Measurements from ENCODE around the gene IGF2.

The IGF2 gene, protein sequence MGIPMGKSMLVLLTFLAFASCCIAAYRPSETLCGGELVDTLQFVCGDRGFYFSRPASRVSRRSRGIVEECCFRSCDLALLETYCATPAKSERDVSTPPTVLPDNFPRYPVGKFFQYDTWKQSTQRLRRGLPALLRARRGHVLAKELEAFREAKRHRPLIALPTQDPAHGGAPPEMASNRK

DNA sequence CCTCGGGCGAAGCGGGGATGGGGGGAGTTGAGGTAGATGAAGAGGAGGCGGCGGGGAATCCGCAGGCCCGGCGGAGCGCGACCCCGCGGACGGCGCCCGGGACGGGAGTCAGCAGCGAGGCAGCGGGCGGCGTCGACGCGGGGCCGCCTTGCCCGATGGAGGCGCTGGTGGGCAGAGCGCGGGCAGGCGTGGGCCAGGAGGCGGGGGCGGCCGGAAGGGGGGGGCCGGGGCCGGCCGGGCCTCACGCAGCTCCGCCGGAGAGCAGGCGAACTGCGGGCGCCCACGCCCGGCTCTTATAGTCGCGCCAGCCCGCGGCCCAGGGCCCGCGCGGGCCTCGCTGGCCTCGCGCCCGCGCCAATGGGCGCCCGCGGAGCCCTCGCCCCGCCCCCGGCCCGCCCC lies at the start of gene IGF2:
Gene IGF2 (minus strand): TSS at position 267 of the 399 bp plus-strand sequence. CDS start 3,866 bp downstream, outside the sequence.
- Mint-ChIP-seq H3K4me3 (peak within 1 kb of the TSS; percentile 75), H3K4me1 (no peaks in the 10 kb centered on the region), H3K27ac (ENCODE audit: low read depth) (peak within 1 kb of the TSS; percentile 62), H3K27me3 (peaks cover 77% of the 10 kb centered on the region), H3K9me3 (no peaks in the 10 kb centered on the region), H3K36me3 (ENCODE audit: insufficient read depth) (peaks cover 8% of the 10 kb centered on the region)
- ATAC-seq (replicated peaks; ENCODE audit: extremely low read depth, poor library complexity, severe bottlenecking): no peak
- DNase-seq (ENCODE audit: low spot score in 2 of 2): no peak

DNA sequence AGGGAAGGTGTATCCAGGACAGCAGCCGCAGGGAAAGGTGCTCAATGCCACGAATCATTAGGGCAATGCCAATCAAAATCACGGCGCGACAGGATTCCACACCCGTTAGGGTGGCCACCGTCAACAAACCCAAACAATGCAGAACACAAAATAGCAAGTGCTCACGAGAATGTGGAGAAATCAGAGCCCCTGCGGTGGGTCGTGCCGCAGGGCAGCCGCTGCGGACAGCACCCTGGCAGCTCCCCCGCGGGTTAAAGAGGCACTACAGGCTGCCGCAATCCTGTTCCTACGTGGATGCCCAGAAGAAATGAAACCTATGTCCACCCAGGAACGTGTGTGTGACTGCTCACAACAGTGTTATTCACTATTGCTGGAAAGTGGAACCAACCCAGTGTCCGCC lies 49.6 kb upstream of the IGF2 start:
- DNase-seq (ENCODE audit: low spot score in 2 of 2) (no peak), ATAC-seq (replicated peaks; ENCODE audit: extremely low read depth, poor library complexity, severe bottlenecking) (no peak)
- H3K4me3 Mint-ChIP-seq: no peak overlapping the region
- H3K36me3 Mint-ChIP-seq (ENCODE audit: insufficient read depth): peaks cover 2% of the 10 kb centered on the region
- no peaks in the 10 kb centered on the region for H3K4me1 Mint-ChIP-seq
- H3K27me3 Mint-ChIP-seq: peaks cover 17% of the 10 kb centered on the region
- no peak overlapping the region for H3K27ac Mint-ChIP-seq (ENCODE audit: low read depth)
- H3K9me3 Mint-ChIP-seq: no peaks in the 10 kb centered on the region

DNA sequence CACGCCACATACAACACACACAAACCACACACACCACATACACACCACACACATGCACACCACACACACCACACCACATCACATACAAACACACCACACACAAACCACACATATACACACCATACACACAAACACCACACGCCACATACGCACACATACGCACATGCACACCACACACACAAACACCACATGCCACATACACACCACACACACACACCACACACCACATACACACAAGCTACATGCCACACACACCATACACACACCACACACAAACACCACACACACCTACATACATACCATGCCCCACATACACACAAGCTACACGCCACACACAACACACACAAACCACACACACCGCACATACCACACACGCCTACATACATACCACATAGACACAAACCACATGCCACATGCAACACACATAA lies 48.1 kb upstream of the IGF2 start:
- Mint-ChIP-seq H3K4me3 (no peak overlapping the region), H3K27me3 (peaks cover 17% of the 10 kb centered on the region), H3K9me3 (no peaks in the 10 kb centered on the region), H3K36me3 (ENCODE audit: insufficient read depth) (peaks cover 2% of the 10 kb centered on the region), H3K4me1 (no peaks in the 10 kb centered on the region), H3K27ac (ENCODE audit: low read depth) (no peak overlapping the region)
- DNase-seq (ENCODE audit: low spot score in 2 of 2) (no peak), ATAC-seq (replicated peaks; ENCODE audit: extremely low read depth, poor library complexity, severe bottlenecking) (no peak)

DNA sequence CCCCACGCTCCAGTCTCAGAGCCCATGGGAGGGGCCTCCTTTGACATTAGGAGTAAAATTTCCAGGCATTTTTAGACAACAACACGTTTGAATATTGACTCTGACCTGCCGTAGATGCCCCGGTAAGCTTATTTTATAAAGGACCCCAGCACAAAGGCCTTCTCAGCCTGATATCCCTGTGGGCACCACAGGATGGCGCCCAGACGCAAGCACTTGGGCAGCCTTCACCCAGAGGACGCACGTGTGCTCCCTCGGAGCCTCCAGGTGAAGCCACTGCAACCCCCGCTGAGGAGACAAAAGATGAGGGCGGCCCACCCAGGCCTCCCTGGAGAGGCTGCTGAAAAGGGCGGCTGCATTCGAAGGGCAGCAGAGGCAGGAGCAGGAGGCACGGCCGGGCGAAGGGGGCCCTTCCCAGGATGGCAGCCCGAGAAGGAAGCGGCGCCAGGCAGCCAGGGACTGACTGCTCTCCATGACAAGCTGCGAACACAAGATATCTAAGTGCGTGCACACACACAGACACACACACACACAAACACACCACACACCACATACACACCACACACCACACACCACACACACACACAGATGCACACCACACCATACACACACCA lies 47.6 kb upstream of the IGF2 start:
- ATAC-seq (replicated peaks; ENCODE audit: extremely low read depth, poor library complexity, severe bottlenecking) (peak; percentile 61), DNase-seq (ENCODE audit: low spot score in 2 of 2) (no peak)
- H3K9me3 Mint-ChIP-seq: no peaks in the 10 kb centered on the region
- no peaks in the 10 kb centered on the region for H3K4me1 Mint-ChIP-seq
- no peak overlapping the region for H3K4me3 Mint-ChIP-seq
- H3K36me3 Mint-ChIP-seq (ENCODE audit: insufficient read depth): peaks cover 2% of the 10 kb centered on the region
- H3K27me3 Mint-ChIP-seq: peaks cover 17% of the 10 kb centered on the region
- H3K27ac Mint-ChIP-seq (ENCODE audit: low read depth): no peak overlapping the region

DNA sequence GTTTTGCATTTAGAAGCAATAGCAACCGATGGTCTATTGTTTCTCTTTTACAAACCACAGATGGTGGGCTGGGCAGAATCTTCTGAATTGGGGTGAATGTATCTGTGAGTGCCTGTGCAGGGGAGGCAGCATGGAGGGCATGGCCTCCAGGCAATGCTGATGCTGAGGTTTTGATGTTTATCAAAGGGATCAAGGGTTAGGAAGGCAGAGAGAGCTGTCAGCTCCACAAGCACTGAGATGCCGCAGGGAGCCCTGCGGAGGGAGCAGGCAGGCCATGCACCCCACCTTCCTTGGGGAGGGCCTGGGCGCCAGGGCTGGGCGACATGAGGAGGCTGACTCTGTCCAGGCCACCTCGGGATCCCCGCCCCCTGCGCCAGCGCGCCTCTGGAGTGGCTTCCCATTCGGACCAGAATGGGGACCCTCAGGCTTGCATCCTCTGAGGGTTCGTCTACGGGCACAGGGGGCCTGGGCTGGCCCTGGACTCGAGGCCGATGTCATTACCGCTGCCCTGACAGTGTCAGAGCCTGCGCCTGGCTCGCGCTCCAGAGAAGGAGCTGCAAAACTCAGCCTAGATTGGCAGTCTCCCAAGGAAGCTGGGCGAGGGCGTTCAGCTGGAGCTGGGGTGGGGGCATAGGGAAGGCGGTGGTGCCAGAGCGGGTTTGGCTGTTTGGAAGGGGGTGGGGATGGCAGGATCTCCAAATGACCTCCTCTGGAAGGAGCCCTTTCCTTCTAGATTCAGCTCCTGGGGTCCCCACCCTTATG lies 46.3 kb upstream of the IGF2 start:
- H3K9me3 Mint-ChIP-seq: no peaks in the 10 kb centered on the region
- H3K27me3 Mint-ChIP-seq: peaks cover 11% of the 10 kb centered on the region
- no peak overlapping the region for H3K4me3 Mint-ChIP-seq
- DNase-seq (ENCODE audit: low spot score in 2 of 2) (no peak), ATAC-seq (replicated peaks; ENCODE audit: extremely low read depth, poor library complexity, severe bottlenecking) (no peak)
- peaks cover 2% of the 10 kb centered on the region for H3K36me3 Mint-ChIP-seq (ENCODE audit: insufficient read depth)
- no peak overlapping the region for H3K27ac Mint-ChIP-seq (ENCODE audit: low read depth)
- no peaks in the 10 kb centered on the region for H3K4me1 Mint-ChIP-seq

DNA sequence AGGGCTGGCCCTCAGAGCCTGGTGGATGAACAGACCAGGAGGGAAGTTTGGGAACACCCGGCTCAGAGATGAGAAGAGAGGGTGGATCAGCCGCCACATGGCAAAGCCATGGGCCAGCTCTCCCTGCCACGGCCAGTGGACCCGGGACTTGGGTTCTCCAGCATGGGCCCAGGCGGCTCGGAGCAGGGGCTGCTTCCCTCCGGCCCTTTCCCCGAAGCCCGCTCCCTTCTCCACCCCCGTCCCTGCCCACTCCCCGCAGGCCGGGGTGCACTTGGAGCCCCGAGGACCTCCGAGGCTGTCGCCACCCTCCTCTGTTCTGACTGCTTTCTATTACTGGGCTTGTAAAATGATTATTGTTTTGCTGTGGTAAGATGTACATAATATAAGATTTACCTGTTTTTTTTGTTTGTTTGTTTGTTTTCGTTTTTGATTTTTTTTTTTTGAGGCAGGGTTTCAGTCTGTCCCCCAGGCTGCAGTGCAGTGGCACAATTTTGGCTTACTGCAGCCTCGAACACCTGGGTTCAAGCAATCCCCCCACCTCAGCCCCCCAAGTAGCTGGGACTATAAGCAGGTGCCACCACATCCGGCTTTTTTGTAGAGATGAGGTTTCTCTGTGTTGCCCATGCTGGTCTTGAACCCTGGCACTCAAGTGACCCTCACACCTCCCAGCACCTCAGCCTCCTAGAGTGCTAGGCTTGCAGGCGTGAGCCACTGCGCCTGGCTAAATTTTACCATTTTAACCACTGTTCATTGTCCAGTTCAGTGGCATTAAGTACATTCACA lies 43.7 kb upstream of the IGF2 start:
- ATAC-seq (replicated peaks; ENCODE audit: extremely low read depth, poor library complexity, severe bottlenecking) (no peak), DNase-seq (ENCODE audit: low spot score in 2 of 2) (no peak)
- Mint-ChIP-seq H3K4me1 (no peaks in the 10 kb centered on the region), H3K27me3 (peaks cover 9% of the 10 kb centered on the region), H3K36me3 (ENCODE audit: insufficient read depth) (no peaks in the 10 kb centered on the region), H3K4me3 (no peak overlapping the region), H3K27ac (ENCODE audit: low read depth) (no peak overlapping the region), H3K9me3 (no peaks in the 10 kb centered on the region)

DNA sequence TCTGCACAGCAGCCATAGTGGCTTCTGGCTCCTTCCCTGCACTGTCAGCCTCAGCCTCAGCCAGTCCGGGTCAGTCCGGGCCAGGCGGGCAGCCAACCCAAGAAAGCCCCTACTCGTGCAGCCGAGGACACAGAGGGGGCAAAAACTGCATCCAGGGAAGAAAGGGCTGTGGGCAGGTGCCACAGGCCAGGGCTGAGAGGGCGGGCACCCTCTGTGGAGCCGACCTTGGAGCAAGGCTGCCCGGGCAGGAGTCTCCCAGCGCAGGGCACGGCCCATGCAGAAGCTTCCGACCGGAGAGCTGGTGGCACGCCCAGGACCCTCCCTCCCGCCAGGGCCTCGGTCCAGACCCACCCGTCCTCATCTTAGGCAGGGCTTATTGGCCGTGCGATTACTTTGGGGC lies 42.9 kb upstream of the IGF2 start:
- DNase-seq (ENCODE audit: low spot score in 2 of 2) (no peak), ATAC-seq (replicated peaks; ENCODE audit: extremely low read depth, poor library complexity, severe bottlenecking) (no peak)
- Mint-ChIP-seq H3K27ac (ENCODE audit: low read depth) (no peak overlapping the region), H3K4me3 (no peak overlapping the region), H3K4me1 (no peaks in the 10 kb centered on the region), H3K27me3 (peaks cover 9% of the 10 kb centered on the region), H3K9me3 (no peaks in the 10 kb centered on the region), H3K36me3 (ENCODE audit: insufficient read depth) (no peaks in the 10 kb centered on the region)

DNA sequence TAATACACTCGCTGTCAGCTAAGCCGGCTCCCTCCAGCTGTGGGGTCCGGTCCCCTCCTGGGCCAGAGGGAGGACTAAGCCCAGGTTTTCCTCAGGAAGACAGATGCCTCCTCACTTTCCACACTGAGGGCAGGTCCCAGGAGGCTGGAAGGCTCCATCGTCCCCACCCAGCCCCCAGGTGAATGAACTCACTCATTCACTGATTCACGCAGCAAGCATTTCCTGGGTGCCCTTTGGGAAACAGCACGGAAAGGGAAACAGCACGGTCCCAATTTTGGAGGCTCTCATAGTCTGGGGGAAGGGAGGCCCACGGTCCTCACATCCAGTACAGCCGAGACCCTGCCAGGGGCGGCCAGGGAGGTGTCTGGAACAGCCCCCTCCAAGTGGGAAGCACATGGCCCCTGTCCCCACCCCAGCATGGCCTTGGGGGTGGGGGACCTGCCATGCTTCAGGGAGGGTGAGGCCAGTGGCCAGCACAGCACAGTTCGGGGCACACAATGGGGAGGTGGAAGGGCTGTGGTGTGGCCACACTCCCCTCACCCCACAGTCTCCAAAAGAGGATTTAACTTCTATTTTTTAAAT lies 41.7 kb upstream of the IGF2 start:
- no peak overlapping the region for H3K27ac Mint-ChIP-seq (ENCODE audit: low read depth)
- ATAC-seq (replicated peaks; ENCODE audit: extremely low read depth, poor library complexity, severe bottlenecking) (no peak), DNase-seq (ENCODE audit: low spot score in 2 of 2) (no peak)
- H3K36me3 Mint-ChIP-seq (ENCODE audit: insufficient read depth): no peaks in the 10 kb centered on the region
- H3K27me3 Mint-ChIP-seq: peaks cover 9% of the 10 kb centered on the region
- H3K9me3 Mint-ChIP-seq: no peaks in the 10 kb centered on the region
- H3K4me3 Mint-ChIP-seq: no peak overlapping the region
- no peaks in the 10 kb centered on the region for H3K4me1 Mint-ChIP-seq

DNA sequence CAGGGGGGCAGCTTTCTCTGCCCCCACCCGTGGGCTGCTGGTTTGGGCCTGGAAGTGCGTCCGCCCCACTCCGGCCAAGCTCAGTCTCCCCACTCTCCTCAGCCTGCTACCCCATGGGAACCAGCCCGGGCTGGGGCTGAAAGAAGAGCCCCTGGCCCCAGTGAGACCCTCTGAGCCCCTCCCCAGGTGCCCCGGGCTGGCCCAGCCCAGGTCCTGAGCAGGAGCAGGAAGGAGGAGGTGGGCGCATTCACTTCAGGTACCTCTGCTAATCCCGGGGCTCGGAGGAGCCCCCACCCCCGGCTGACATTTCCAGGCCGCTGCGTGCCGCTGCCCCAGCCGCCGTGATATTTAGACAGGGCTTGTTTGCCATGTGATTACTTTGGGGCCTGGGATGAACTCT lies 41.2 kb upstream of the IGF2 start:
- DNase-seq (ENCODE audit: low spot score in 2 of 2): no peak
- no peak overlapping the region for H3K27ac Mint-ChIP-seq (ENCODE audit: low read depth)
- H3K27me3 Mint-ChIP-seq: peaks cover 9% of the 10 kb centered on the region
- no peak for ATAC-seq (replicated peaks; ENCODE audit: extremely low read depth, poor library complexity, severe bottlenecking)
- no peaks in the 10 kb centered on the region for H3K36me3 Mint-ChIP-seq (ENCODE audit: insufficient read depth)
- H3K4me3 Mint-ChIP-seq: no peak overlapping the region
- no peaks in the 10 kb centered on the region for H3K9me3 Mint-ChIP-seq
- no peaks in the 10 kb centered on the region for H3K4me1 Mint-ChIP-seq

DNA sequence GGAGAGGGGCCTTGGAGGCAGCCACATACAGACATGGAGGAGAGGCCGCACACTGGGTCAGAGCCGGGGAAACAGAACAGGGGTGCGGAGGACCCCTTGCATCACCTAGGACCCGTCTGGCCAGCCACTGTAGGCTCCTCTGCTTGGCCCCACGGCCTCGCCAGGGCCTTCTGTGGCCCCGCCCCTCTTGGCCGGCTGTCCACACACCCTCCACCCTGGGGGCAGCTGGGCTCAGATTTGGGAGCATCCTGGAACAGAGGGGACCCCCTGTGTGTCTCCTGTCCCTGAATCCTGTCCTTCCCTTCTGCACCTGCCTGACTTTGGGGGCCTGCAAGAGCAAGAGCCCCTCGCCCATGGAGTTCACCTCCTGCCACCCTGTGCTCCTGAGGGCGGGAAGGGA lies 40.3 kb upstream of the IGF2 start:
- H3K36me3 Mint-ChIP-seq (ENCODE audit: insufficient read depth): no peaks in the 10 kb centered on the region
- H3K4me1 Mint-ChIP-seq: no peaks in the 10 kb centered on the region
- H3K27ac Mint-ChIP-seq (ENCODE audit: low read depth): no peak overlapping the region
- ATAC-seq (replicated peaks; ENCODE audit: extremely low read depth, poor library complexity, severe bottlenecking): no peak
- peaks cover 1% of the 10 kb centered on the region for H3K27me3 Mint-ChIP-seq
- no peak overlapping the region for H3K4me3 Mint-ChIP-seq
- no peaks in the 10 kb centered on the region for H3K9me3 Mint-ChIP-seq
- DNase-seq (ENCODE audit: low spot score in 2 of 2): no peak

DNA sequence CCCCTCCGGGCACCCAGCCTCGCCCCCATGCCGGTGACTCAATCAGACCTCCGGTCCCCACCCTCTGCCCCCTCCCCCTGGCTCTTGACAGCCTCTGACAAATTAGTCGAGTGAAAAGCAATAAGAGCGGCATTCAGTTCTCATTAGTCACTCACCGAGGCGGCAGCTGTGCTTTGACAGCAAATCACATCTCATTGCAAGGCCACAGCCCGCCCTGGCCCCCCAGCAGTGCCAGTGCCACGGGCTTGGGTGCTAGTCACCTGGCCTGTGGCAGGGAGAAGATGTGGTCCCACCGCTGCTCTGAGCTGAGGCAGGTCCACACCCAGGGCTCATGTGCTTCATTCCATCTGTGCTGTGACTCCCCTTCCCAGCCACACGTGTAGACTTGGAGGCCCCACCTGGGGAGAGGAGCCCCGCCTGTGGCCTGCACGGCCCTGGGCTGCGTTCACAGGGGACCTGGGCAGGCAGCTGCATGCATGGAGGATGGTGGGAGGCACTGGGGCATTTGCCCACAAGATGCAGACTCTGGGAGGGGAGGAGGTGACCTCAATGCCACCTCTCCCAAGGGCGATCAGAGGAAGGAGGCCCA lies 39.8 kb upstream of the IGF2 start:
- Mint-ChIP-seq H3K4me1 (no peaks in the 10 kb centered on the region), H3K4me3 (no peak overlapping the region), H3K27ac (ENCODE audit: low read depth) (no peak overlapping the region), H3K27me3 (no peaks in the 10 kb centered on the region), H3K9me3 (no peaks in the 10 kb centered on the region), H3K36me3 (ENCODE audit: insufficient read depth) (no peaks in the 10 kb centered on the region)
- DNase-seq (ENCODE audit: low spot score in 2 of 2) (no peak), ATAC-seq (replicated peaks; ENCODE audit: extremely low read depth, poor library complexity, severe bottlenecking) (no peak)

All from central memory CD8-positive, alpha-beta T cell (primary cell).